Measurements from ENCODE around the gene TCEAL3.
"Not testable (repeated sequence)": the region's sequence is repeated elsewhere in the genome, so short reads cannot be mapped to it uniquely, and the experiment has no call there.

TCEAL3 gene

DNA sequence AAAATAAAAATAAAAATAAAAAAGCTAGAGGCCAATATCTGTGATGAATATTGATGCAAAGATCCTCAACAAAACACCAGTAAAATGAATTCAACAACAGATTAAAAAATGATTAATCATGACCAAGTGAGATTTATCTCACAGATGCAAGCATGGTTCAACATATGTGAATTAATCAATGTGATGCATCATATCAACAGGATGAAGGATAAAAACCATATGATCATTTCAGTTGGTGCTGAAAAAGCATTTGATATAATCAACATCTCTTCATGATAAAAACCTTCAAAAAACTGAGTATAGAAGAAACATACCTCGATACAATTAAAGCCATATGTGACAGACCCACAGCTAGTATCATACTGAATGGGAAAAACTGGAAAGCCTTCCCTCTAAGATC is 39.9 kb downstream of the TCEAL3 start:
- TF ChIP-seq, protein P1, sequence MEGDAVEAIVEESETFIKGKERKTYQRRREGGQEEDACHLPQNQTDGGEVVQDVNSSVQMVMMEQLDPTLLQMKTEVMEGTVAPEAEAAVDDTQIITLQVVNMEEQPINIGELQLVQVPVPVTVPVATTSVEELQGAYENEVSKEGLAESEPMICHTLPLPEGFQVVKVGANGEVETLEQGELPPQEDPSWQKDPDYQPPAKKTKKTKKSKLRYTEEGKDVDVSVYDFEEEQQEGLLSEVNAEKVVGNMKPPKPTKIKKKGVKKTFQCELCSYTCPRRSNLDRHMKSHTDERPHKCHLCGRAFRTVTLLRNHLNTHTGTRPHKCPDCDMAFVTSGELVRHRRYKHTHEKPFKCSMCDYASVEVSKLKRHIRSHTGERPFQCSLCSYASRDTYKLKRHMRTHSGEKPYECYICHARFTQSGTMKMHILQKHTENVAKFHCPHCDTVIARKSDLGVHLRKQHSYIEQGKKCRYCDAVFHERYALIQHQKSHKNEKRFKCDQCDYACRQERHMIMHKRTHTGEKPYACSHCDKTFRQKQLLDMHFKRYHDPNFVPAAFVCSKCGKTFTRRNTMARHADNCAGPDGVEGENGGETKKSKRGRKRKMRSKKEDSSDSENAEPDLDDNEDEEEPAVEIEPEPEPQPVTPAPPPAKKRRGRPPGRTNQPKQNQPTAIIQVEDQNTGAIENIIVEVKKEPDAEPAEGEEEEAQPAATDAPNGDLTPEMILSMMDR (IDR thresholded peaks at IDR 0.05; ENCODE audit: insufficient read depth, low read length, missing control alignments): no peak
- CTCF ChIA-PET: interaction anchor here (1.0 kb wide), 1 partner anchor 17 kb away, joined by 3 read pairs; no protein-coding TSS in a partner anchor
- POLR2A ChIA-PET: no interaction called here
- H3K4me3 ChIP-seq (ENCODE audit: low read depth, low read length): no peak overlapping the region
- DNase-seq (ENCODE audit: low read depth, low spot score): no peak

DNA sequence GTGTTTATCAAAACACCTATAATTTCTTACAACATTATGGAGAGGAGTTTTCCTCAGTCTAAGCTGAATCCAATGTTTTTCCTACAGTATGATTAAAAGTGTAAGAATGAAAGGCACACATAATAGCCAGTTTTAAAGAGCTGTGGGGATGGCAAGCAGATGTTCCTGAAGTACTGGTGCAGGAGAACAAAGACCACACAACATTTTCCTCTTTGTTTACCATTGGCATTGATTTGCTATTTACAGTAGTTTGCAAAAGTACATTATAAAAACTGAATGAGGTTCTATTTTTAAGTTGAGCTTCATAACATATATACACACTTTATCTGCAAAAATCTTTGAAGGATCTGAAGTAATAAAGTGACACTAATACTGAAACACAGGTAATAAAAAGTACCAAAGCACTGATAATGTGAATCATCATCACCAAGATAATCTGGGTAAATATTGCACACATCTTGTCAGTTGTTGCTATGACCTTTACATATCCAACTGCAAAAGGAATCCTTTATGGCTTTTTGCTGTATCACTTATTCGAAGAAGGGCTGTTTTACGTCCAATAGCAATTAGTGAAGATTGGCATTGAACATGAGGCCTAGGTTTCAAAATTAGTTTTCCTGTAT is 43.5 kb downstream of the TCEAL3 start:
- CTCF ChIA-PET: interaction anchor here (2.1 kb wide), 1 partner anchor 21 kb away, joined by 7 read pairs; no protein-coding TSS in a partner anchor
- no peak overlapping the region for H3K4me3 ChIP-seq (ENCODE audit: low read depth, low read length)
- POLR2A ChIA-PET: no interaction called here
- DNase-seq (ENCODE audit: low read depth, low spot score): no peak
- TF ChIP-seq, protein P1 (IDR thresholded peaks at IDR 0.05; ENCODE audit: insufficient read depth, low read length, missing control alignments): no peak

DNA sequence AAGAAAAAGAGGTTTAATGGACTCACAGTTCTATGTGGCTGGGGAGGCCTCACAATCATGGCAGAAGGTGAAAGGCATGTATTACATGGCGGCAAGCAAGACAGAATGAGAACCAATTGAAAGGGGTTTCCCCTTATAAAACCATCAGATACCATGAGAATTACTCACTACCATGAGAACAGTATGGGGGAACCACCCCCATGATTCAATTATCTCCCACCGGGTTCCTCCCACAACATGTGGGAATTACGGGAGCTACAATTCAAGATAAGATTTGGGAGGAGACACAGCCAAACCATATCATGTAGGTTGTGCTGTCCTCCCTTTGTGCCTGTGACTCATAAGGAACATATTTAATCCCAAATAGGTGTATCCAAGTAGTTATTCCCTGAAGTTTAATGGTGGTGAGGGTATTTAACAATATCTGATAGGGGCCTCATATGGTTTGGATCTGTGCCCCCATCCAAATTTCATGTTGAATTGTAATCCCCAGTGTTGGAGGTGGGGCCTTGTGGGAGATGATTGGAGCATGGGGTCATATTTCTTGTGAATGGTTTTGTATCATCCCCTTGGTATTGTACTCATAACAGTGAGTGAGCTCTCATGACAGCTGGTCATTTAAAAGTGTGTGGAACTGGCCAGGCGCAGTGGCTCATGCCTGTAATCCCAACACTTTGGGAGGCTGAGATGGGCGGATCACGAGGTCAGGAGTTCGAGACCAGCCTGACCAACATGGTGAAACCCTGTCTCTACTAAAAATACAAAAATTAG is 47.7 kb downstream of the TCEAL3 start:
- POLR2A ChIA-PET; DNase-seq (ENCODE audit: low read depth, low spot score); CTCF ChIA-PET; H3K4me3 ChIP-seq (ENCODE audit: low read depth, low read length): not testable (repeated sequence)

DNA sequence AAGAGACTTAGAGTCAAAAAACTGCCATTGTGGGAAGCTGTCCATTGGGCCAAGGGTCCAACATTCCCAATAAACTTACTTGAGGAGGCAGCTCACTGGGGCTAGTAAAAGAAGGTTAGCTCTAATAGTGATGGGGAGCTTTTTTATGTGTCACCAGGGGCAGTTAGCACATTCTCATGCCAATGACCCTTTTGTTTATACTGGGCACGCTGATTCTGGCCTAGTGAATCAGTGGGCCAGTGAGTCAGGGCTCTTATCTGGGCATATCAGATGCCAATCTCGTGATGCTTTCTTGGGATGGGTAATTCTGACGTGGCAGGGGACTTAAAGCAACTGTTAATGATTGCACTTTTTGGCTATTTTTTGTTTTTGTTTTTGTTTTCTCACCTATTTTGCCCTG is 48.9 kb downstream of the TCEAL3 start:
- DNase-seq (ENCODE audit: low read depth, low spot score): peak; percentile 17
- POLR2A ChIA-PET: no interaction called here
- TF ChIP-seq, protein P1 (IDR thresholded peaks at IDR 0.05; ENCODE audit: insufficient read depth, low read length, missing control alignments): no peak
- H3K4me3 ChIP-seq (ENCODE audit: low read depth, low read length): no peak overlapping the region
- CTCF ChIA-PET: interaction anchor here (0.6 to 1.8 kb wide), 4 partner anchors 12 to 26 kb away, joined by 3 to 8 read pairs (median 3); no protein-coding TSS in a partner anchor

DNA sequence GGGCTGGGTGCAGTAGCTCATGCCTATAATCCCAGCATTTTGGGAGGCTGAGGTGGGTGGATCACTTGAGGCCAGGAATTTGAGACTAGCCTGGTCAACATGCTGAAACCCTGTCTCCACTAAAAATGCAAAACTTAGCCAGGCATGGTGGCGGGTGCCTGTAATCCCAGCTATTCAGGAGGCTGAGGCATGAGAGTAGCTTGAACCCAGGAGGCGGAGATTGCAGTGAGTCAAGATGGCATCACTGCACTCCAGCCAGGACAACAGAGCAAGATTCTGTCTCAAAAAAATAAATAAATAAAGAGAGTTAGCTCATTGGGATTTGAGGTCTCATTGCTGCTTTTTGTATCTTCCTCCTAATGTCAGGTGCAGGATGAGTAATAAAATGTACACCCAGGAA is 49.3 kb downstream of the TCEAL3 start:
- not testable (repeated sequence) for H3K4me3 ChIP-seq (ENCODE audit: low read depth, low read length); DNase-seq (ENCODE audit: low read depth, low spot score)
- POLR2A ChIA-PET: interaction anchor here (0.8 kb wide), 1 partner anchor 15 kb away, joined by 3 read pairs; no protein-coding TSS in a partner anchor
- CTCF ChIA-PET: interaction anchor here (0.6 to 1.8 kb wide), 4 partner anchors 11 to 27 kb away, joined by 3 to 8 read pairs (median 3); no protein-coding TSS in a partner anchor

DNA sequence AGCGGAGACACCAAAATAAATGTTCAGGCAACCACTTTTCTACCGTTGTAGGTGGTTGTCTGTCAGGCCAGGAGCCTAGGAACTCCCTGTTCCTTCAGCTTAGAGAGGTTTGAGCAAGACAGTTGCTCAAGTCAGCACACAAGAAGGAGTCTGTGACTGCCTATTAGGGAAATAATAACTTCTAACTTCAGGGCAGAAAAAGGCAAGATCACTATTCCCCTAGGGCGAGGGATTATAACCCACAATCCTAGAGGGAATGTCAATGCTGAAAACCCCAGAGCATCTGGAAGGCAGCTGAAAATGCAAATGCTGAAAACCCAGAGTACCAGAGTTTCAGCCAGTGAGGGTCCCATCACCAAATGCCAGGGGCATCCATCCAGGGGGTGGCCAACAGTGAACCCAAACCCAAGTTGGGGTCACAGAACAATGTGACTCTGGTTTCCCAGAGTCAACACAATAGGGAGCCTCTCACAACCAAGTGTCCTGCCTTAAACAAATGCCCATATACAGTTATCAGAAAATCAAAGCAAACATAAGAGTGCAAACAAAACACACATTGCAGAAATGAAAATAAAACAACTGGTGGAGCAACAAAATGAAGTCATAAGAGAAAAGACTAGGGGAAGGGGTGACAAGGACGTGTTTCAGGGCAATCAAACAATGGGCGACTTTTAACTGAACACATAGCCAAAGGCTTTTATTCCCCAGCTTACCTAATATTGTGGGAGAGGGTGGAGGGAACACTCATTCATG is 51.1 kb downstream of the TCEAL3 start:
- DNase-seq (ENCODE audit: low read depth, low spot score): no peak
- no peak overlapping the region for H3K4me3 ChIP-seq (ENCODE audit: low read depth, low read length)
- TF ChIP-seq, protein P1 (IDR thresholded peaks at IDR 0.05; ENCODE audit: insufficient read depth, low read length, missing control alignments): no peak
- ChIA-PET POLR2A (no interaction called here), CTCF (no interaction called here)

DNA sequence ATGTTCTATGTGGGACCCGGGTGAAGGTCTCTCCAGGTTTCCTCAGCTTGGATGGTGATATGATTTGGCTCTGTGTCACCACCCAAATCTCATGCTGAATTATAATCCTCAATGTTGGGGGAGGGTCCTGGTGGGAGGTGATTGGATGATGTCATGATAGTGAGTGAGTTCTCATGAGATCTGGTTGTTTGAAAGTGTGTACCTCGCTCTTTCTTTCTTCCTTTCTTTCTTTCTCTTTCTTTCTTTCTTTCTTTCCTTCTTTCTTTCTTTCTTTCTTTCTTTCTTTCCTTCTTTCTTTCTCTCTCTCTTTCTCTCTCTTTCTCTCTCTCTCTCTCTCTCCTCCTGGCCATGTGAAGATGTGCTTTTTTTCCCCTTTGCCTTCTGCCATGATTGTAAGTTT is 51.7 kb downstream of the TCEAL3 start:
- POLR2A ChIA-PET; DNase-seq (ENCODE audit: low read depth, low spot score); H3K4me3 ChIP-seq (ENCODE audit: low read depth, low read length); CTCF ChIA-PET: not testable (repeated sequence)
